CD4-positive, alpha-beta T cell treated with Interleukin-17A for 1 hour (primary cell): ENCODE results near the gene GADD45GIP1.
"Not testable (repeated sequence)": the region's sequence is repeated elsewhere in the genome, so short reads cannot be mapped to it uniquely, and the experiment has no call there.

Experiments used
- DNase-seq: peaks from one replicate; pipeline ENCODE4 v3.0.0-alpha.2; 2020

GADD45GIP1 gene

DNA sequence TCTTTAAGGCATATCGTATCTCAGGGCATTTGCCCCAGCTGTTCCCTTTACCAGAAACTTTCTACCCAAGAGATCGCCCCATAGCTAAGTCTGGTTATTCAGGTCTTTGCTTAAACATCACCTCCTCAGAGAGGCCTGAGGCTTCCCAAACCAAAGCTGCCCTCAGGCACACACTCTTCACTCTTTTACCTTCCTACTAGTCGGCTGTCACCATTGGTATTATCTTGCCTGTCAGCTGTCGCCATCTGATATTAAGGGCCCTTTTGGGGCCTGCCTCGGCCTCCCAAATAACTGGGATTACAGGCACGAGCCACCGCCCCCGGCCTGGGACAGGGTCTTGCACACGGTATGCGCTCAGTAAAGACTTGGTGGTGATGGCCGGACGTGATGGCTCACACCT is 1.0 kb downstream of the GADD45GIP1 start:
- no peak for DNase-seq

DNA sequence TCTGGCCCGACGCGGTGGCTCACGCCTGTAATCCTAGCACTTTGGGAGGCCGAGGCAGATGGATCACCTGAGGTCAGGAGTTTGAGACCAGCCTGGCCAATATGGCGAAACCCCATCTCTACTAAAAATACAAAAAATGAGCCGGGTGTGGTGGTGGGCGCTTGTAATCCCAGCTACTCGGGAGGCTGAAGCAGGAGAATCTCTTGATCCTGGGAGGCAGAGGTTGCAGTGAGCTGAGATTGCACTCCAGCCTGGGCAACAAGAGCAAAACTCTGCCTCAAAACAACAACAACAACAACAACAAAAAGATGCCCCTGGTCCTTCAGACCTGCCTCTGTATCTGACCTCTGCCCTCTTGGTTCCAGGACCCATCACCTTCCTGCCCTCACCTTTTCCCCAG is 1.4 kb downstream of the GADD45GIP1 start:
- not testable (repeated sequence) for DNase-seq

GRCh38 chr19:12954612-12954962 is 2.4 kb downstream of the GADD45GIP1 start:
- no peak for DNase-seq

GRCh38 chr19:12953799-12954611 is 3.0 kb downstream of the GADD45GIP1 start:
- DNase-seq: no peak

DNA sequence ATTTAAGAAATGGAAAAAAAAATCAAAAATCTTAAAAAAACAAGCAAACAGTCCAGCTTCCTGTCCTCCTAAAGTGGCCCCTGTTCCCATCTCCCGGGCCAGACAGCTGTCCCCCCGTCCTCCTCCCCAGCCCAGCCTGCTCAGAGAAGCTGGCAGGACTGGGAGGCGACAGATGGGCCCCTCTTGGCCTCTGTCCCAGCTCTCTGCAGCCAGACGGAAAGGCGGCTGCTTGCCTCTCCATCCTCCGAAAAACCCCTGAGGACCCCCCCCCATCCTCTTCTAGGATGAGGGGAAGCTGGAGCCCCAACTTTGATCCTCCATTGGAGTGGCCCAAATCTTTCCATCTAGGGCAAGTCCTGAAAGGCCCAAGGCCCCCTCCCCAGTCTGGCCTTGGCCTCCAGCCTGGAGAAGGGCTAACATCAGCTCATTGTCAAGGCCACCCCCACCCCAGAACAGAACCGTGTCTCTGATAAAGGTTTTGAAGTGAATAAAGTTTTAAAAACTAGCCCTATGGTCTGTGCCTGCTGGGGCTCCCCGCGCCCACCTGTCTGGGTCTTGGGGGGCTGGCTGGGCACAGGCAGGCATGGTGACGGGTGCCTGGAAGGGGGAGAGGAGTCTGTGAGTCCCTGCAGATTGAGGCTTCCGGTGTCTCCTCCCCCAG is 3.8 kb downstream of the GADD45GIP1 start:
- DNase-seq: no peak

- DNase-seq: no peak
Measured at GRCh38 chr19:12952488-12953137, 4.4 kb downstream of the GADD45GIP1 start.

DNA sequence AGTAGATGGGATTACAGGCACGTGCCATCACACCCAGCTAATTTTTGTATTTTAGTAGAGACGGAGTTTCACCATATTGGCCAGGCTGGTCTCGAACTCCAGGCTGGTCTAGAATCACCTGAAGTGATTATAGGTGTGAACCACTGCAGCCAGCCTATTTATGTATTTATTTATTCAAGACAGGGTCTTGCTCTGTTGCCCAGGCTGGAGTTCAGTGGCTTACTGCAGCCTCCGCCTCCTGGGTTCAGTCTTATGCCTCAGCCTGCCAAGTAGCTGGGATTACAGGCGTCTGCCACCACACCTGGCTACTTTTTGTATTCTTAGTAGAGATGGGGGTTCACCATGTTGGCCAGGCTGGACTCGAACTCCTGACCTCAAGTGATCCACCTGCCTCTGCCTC is 5.0 kb downstream of the GADD45GIP1 start:
- not testable (repeated sequence) for DNase-seq

- no peak for DNase-seq
Measured at GRCh38 chr19:12949363-12950283, 7.4 kb downstream of the GADD45GIP1 start.

DNA sequence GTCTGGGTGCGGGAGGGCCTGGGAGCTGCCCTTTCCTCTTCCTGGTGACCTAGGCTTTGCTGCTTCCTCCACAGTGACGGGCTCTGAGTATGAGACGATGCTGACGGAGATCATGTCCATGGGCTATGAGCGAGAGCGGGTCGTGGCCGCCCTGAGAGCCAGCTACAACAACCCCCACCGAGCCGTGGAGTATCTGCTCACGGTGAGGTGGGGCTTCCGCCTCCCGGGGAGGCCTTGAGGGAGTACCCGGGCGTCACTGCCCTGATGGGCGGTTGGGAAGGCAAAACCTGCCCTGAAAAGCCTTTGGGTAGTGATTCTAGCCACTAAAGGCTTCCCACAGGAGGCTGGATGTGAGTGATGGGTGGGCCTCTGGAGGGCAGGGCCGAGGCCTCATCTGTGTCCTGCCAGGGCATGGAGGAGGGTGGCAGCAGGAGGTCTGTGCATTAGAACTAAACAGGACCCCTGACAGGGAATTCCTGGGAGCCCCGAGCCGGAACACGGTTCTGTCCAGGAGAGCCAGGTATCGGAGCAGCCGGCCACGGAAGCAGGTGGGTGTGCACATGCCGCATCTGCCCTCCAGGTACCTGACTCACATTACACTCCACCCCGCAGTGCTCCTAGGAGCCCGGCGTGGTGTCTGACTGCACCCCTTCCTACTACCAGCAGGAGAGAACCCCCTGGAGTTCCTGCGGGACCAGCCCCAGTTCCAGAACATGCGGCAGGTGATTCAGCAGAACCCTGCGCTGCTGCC is 8.2 kb downstream of the GADD45GIP1 start:
- no peak for DNase-seq

DNA sequence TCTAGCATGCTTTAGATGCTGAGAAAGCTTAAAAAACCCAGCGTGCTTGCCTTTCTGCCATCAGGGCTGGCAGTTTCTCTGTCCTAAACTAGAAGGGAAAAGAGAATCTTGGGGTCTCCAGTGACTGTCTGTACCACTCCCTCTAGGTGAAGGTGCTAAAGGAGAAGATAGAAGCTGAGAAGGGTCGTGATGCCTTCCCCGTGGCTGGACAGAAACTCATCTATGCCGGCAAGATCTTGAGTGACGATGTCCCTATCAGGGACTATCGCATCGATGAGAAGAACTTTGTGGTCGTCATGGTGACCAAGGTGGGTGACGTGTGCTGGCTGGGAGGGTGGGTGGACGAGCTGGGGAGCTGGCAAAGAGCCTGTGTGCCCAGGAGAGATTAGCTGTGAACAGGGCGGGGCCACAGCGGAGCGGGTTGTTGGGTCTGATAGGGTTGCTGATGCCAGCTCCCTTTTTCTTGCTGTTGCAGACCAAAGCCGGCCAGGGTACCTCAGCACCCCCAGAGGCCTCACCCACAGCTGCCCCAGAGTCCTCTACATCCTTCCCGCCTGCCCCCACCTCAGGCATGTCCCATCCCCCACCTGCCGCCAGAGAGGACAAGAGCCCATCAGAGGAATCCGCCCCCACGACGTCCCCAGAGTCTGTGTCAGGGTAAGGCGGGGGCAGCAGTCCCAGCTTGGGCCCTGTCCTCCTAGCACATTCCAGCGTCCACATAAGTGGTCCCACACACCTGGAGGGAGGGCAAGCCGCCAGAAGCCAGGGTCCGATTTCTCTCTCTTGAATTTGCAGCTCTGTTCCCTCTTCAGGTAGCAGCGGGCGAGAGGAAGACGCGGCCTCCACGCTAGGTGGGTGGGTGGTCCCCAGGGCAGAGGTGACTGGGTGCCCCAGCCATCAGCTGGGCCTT is 9.1 kb downstream of the GADD45GIP1 start:
- DNase-seq: no peak

DNA sequence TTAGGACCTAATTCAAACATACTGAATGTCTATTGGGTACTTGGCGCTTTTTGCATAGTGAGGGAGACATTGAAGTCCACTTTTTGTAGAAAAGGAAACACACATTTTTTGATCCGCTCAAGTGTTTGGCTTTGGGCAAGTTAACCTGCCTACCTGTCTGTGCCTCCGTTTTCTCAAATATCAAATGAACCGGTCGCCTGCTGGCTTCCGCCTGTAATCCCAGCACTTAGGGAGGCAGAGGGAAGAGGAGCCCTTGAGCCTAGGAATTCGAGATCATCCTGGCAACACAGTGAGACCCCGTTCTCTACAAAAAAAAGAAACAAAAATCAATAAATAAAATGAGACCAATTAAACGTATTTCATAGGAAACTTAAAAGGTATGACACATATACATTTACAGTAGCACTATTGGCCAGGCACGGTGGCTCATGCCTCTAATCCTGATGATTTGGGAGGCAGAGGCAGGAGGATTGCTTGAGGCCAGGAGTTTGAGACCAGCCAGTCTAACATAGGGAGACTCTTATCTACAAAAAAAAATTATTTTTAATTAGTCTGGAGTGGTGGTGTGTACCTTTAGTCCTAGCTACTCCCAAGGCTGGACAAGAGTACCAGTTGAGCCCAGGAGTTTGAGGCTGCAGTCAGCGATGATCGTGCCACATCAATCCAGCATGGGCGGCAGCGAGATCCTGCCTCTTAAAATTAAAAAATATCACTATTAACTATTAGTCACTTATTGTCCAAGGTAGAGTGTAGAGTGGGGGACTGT is 10.1 kb downstream of the GADD45GIP1 start:
- no peak for DNase-seq

DNA sequence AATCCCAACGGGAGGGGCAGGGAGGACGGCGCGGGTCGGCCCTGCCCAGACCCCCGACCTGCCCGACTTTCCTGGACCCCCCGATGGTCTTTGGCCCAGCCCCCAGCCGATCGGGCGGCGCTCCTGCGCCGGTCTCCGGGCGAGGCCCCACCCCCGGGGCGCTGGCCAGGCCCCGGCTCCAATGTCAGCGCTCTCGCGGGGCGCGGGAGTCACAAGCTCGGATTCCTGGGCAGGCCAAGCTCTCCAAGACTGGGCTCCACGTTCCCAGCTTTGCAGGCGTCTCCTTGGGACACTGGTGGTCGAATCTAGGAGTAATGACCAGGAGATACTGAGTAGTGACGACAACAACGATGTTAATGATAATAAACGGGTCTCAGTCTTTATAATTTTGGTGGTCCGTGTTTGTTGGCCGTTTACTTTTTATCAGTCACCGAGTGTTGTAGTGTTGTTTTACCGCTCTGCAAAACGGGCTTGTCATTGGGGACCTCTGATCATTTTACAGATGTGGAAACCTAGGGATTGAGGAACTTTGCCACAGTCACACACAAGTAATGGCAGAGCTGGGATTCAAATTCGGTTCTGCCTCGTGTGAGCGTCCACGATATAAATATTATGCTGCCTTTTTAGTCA is 10.8 kb downstream of the GADD45GIP1 start:
- peak; percentile 52 for DNase-seq

DNA sequence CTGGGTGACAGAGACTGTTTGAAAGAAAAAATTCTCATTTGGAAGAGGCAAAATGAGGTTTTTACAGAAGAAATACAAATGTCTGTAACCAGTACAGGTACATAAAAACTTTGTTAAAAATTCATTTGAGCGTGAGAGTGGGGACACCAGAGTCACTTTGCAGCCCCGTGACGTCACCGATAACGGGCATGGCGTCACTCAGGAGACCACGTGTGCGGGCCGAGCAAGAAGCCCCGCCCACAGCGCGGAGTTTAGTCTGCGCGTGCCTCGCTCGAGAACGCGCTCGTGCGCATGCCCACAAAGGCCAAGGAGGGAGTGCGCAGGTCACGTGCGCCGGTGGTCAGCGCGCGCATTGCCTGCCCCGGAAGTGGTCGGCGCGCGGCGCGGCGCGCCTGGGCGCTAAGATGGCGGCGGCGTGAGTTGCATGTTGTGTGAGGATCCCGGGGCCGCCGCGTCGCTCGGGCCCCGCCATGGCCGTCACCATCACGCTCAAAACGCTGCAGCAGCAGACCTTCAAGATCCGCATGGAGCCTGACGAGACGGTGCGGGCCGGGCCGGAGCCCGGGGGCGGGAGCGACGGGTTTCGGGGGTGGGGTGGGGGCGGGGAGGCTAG is 11.4 kb downstream of the GADD45GIP1 start, which contains the start of gene RAD23A:
Gene RAD23A, plus strand, starts transcription at position 384 of the 613 bp plus-strand sequence. Its CDS starts 87 bp downstream, at position 471.
- DNase-seq: peak; percentile 98

DNA sequence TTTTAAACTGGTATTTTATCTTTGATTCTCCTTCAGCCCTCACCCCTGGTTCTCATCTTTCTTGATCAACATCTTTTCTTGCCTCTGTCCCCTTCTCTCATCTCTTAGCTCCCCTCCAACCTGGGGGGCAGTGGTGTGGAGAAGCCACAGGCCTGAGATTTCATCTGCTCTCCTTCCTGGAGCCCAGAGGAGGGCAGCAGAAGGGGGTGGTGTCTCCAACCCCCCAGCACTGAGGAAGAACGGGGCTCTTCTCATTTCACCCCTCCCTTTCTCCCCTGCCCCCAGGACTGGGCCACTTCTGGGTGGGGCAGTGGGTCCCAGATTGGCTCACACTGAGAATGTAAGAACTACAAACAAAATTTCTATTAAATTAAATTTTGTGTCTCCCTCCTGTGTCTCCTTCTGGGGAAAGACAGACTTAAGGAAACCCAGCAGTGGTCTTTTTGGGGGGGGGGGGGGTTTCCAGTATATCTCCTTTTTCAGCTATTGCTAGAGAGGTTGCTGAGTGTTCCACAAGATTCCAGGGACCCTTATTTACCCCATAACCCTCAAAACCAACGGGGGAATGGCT is 12.8 kb downstream of the GADD45GIP1 start:
- DNase-seq: no peak

DNA sequence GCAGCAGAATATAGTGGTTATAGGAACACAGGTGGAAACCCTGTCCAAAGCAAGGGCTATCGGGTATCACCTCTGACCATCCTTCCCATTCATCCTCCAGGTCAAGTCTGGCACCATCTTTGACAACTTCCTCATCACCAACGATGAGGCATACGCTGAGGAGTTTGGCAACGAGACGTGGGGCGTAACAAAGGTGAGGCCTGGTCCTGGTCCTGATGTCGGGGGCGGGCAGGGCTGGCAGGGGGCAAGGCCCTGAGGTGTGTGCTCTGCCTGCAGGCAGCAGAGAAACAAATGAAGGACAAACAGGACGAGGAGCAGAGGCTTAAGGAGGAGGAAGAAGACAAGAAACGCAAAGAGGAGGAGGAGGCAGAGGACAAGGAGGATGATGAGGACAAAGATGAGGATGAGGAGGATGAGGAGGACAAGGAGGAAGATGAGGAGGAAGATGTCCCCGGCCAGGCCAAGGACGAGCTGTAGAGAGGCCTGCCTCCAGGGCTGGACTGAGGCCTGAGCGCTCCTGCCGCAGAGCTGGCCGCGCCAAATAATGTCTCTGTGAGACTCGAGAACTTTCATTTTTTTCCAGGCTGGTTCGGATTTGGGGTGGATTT is 13.5 kb downstream of the GADD45GIP1 start:
- DNase-seq: no peak

DNA sequence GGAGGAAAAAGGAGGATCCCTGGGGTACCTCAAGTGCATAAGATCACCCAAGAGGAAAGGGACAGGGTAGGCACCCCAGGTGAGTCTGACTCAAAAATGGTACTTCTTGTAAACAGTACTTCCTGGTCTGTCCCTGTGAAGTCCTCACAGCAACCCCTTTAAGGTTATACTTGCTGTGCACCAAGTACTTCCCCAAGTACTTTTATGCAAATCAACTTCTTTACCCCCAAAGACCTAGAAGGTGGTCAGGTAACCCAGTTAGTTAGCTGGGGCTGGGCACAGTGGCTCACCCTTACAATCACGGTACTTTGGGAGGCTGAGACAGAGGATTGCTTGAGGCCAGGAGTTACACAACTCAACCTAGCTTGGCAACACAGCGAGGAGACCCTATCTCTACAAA is 16.1 kb downstream of the GADD45GIP1 start:
- no peak for DNase-seq

GRCh38 chr19:12939975-12940423 is 17.0 kb downstream of the GADD45GIP1 start:
- DNase-seq: no peak
